GM21717 (cell line): Measurements from ENCODE around the gene PRDM1.

Experiments
- ATAC-seq: cut with Tn5 transposase; IDR thresholded peaks from one replicate; pipeline ENCODE4 v1.9.1; 2021; ENCODE audit warnings: mild to moderate bottlenecking, moderate library complexity; ENCODE audit not compliant: unreplicated experiment

The PRDM1 gene

GRCh38 chr6:106113256-106113959 lies 27.3 kb downstream of the PRDM1 start:
- ATAC-seq: no peak

GRCh38 chr6:106114492-106114891 lies 28.4 kb downstream of the PRDM1 start:
- peak; percentile 83 for ATAC-seq

- no peak for ATAC-seq
Observed at GRCh38 chr6:106115286-106115685, 29.1 kb downstream of the PRDM1 start.

GRCh38 chr6:106116125-106116832 lies 30.1 kb downstream of the PRDM1 start:
- no peak for ATAC-seq

- peak; percentile 32 for ATAC-seq
Observed at GRCh38 chr6:106117579-106117978, 31.4 kb downstream of the PRDM1 start.

GRCh38 chr6:106118835-106119431 lies 32.8 kb downstream of the PRDM1 start:
- ATAC-seq: no peak

GRCh38 chr6:106119546-106119945 lies 33.4 kb downstream of the PRDM1 start:
- ATAC-seq: no peak

GRCh38 chr6:106120006-106120405 lies 33.9 kb downstream of the PRDM1 start:
- no peak for ATAC-seq

- no peak for ATAC-seq
Observed at GRCh38 chr6:106120406-106120805, 34.3 kb downstream of the PRDM1 start.

- no peak for ATAC-seq
Observed at GRCh38 chr6:106122306-106122918, 36.3 kb downstream of the PRDM1 start.

GRCh38 chr6:106122938-106123656 lies 37.0 kb downstream of the PRDM1 start:
- no peak for ATAC-seq

GRCh38 chr6:106124015-106124414 lies 37.9 kb downstream of the PRDM1 start:
- no peak for ATAC-seq

- no peak for ATAC-seq
Observed at GRCh38 chr6:106124437-106125430, 38.6 kb downstream of the PRDM1 start.

- ATAC-seq: peak; percentile 41
Observed at GRCh38 chr6:106125925-106126435, 39.8 kb downstream of the PRDM1 start.

- no peak for ATAC-seq
Observed at GRCh38 chr6:106126482-106126881, 40.3 kb downstream of the PRDM1 start.

- ATAC-seq: no peak
Observed at GRCh38 chr6:106128981-106129781, 43.0 kb downstream of the PRDM1 start.

GRCh38 chr6:106132153-106132698 lies 46.1 kb downstream of the PRDM1 start:
- no peak for ATAC-seq

GRCh38 chr6:106133040-106133439 lies 46.9 kb downstream of the PRDM1 start:
- no peak for ATAC-seq
